Right ventricle myocardium superior (tissue), 1 donor: Measurements from ENCODE around the gene L3MBTL1. TPM values are rescaled to one million over a fixed set of nuclear protein-coding genes. Genes with fewer than 3 reads are reported as not detected.
"Not testable (repeated sequence)": the region's sequence is repeated elsewhere in the genome, so short reads cannot be mapped to it uniquely, and the experiment has no call there.

Experiments used
- ATAC-seq: fragments of 200-7000 bp; cut with Tn5 transposase; one replicate; pipeline ENCODE4 v1.9.1; 2020; ENCODE audit warnings: mild to moderate bottlenecking; ENCODE audit not compliant: poor library complexity
- DNase-seq: peaks from one replicate; pipeline ENCODE4 v3.0.0-alpha.2; 2020
- intact Hi-C: fragments of 100-400 bp; cut with DNase I; formaldehyde crosslinking; loops from one replicate; pipeline ENCODE4 v1.11.2; 2022
- total RNA-seq: library from RNA; stranded (reverse); fragmentation: NEBNext Ultra II Directional; extraction: Animal tissue kit (Norgen Biotek cat#: 25700); gene quantifications from one replicate; pipeline ENCODE4 v1.2.1, GENCODE V29; 2021
- donor health status: DM: no; HTN: yes; CAD: no; lungs with severe emphysema.

Gene L3MBTL1
- total RNA-seq, 1 donor from 2014 or later = 4.1 TPM

GRCh38 chr20:43492101-43492500 is 15.4 kb upstream of the L3MBTL1 start:
- DNase-seq (no peak), ATAC-seq (no peak)
- intact Hi-C loops = no loop called here

GRCh38 chr20:43495388-43495787 is 12.1 kb upstream of the L3MBTL1 start:
- ATAC-seq (no peak), DNase-seq (no peak)
- intact Hi-C loops = no loop called here

GRCh38 chr20:43502021-43502420 is 5.5 kb upstream of the L3MBTL1 start:
- DNase-seq, ATAC-seq, intact Hi-C loops: not testable (repeated sequence)

DNA sequence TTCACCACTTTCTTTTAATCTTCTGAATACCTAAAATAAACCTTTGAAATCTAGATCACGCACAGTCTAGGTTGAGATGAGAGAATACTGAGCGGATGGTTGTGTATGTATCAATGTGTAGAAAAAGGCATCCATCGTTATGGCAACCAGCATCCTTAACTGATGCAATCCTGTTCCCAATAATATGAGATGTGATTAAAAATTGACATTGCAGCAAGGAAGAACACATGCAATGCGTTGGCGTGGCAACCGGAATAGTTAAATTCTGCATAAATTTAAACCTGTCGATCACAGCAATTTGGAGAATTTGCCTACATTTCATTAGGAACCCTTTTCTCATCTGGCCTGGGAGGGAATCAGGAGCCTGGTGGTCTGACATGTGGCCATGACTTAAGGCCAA is 1.3 kb upstream of the L3MBTL1 start:
- intact Hi-C loops = no loop called here
- DNase-seq (no peak), ATAC-seq (no peak)

- intact Hi-C loops = no loop called here
- DNase-seq (no peak), ATAC-seq (no peak)
These were observed 609 bp downstream of the L3MBTL1 start for GRCh38 chr20:43508106-43508505.

DNA sequence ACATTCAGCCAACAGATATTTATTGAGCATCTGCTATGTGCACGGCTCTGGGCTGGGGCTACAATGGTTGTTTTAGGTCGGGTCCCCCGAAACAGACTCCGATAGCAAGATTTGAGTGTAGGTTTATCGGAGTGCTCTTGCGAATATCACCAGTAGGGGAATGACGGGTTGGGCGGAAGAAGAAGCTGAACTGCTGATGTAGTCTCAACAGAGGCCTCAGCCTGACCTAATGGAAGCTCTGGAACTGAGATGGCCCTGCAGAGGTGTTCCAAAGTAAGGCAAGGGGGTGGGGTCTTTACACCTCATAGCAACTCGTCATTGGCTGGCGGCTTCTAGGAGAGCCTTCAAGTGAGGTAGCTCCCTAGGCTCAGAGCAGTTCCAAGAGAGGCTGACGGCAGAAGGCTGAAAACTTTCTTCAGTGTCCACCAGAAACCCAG is 1.1 kb downstream of the L3MBTL1 start:
- DNase-seq (no peak), ATAC-seq (no peak)
- intact Hi-C loops = no loop called here

GRCh38 chr20:43511879-43512278 is 4.4 kb downstream of the L3MBTL1 start:
- intact Hi-C loops = no loop called here
- DNase-seq (no peak), ATAC-seq (no peak)

DNA sequence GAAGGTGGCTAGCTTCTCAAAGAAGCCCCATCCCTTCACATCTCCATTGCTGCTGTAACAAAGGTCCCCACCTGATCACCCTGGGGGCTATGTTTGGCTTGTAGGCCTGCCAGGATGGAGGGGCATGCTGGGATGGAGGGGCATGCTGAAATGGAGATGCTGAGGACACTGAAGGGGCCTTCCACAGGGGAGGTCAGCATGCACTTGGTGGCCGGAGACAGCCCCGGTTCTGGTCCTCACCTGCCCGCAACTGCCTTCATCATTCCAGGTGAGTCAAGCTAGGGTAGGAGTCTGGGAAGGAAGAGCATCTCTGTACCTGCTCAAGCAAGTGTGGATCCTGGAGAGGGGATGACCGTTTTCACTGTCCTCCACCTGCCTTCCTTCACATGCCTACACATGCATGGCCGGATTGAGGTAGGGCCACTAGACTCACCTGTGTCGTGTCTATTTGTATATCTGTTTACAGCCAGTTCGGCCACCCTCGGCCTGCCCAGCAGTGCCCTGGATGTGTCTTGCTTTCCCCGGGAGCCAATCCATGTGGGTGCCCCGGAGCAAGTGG is 6.0 kb downstream of the L3MBTL1 start:
- intact Hi-C loops = no loop called here
- DNase-seq (no peak), ATAC-seq (no peak)

GRCh38 chr20:43513931-43514647 is 6.6 kb downstream of the L3MBTL1 start:
- ATAC-seq (peak; percentile 94), DNase-seq (peak; percentile 97)
- intact Hi-C loops = no loop called here

DNA sequence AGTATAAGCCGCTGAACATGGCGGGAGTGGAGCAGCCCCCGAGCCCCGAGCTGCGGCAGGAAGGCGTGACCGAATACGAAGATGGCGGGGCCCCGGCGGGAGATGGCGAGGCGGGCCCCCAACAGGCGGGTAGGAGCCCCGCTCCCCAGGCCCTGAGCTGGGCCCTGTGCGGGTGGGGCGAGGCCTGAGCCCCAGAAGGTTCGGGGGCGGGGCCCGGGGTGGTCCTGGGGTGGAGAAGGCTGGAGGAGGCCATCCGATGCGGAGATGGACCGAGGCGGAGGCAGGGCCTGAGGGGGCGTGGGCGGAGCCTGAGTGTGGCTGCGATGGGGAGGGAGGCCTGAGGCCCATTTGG is 7.1 kb downstream of the L3MBTL1 start:
- ATAC-seq (peak; percentile 17), DNase-seq (no peak)
- intact Hi-C loops = no loop called here

GRCh38 chr20:43515628-43516027 is 8.1 kb downstream of the L3MBTL1 start:
- ATAC-seq (no peak), DNase-seq (no peak)
- intact Hi-C loops = no loop called here

DNA sequence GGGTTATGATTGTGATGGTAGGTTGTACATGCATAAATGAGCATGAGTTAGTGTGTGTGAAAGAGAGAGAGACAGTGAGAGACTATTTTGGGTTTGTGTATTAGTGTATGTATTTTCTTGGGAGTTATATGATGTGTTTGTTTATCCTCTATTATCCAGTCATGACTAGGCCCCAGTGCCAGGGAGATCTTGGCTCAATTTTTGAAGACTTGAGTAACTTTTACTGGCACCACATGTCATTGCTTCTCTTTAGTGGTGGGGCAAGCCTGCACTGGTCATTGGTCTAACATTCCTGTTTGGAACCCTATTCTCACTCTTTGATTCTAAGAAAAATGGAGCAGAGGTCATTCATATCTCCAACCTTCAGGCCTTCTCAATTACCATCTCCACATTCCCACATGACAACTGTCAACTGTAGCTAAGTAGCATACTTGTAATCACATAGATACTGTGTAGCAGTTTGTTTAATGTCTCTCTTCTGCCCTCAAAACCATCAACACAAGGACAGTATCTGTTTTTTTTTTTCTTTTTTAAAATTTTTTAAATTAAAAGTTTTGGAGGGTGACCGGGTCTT is 8.8 kb downstream of the L3MBTL1 start:
- no peak for DNase-seq
- intact Hi-C loops = no loop called here
- ATAC-seq = no peak

- DNase-seq (no peak), ATAC-seq (no peak)
- intact Hi-C loops = no loop called here
These were observed 12.7 kb downstream of the L3MBTL1 start for GRCh38 chr20:43520074-43520630.

GRCh38 chr20:43525021-43525420 is 17.5 kb downstream of the L3MBTL1 start:
- ATAC-seq (no peak), DNase-seq (no peak)
- intact Hi-C loops = no loop called here

DNA sequence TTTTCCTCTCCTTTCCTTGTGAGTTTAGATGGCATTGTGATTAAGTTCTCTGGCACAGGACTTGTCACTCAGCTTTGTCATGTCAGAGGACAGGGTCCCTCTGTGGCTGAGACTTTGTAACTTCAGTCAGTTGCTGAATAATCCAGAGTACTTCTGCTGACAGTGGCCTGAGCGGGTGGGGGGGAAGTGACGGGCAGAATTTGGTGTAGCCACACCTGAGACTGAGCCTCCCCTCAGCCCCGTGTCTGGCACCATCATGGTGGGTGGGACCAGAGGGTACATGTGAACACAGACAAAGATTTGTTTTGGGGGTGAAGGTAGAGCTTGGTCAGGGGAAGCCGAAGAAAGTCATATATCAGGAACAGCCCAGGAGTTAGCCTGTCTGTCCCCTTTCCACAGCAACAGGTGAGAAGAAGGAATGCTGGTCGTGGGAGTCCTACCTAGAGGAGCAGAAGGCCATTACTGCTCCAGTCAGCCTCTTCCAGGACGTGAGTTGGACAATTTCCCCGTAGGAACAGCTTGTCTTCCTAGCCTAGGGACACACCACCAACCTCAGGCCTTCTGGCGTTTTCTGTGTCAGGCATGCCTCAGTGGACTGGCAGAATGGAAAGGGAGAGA is 20.9 kb downstream of the L3MBTL1 start:
- DNase-seq = no peak
- no peak for ATAC-seq
- intact Hi-C loops = no loop called here

- ATAC-seq (no peak), DNase-seq (no peak)
- intact Hi-C loops = no loop called here
These were observed 21.6 kb downstream of the L3MBTL1 start for GRCh38 chr20:43529051-43529450.

- DNase-seq (no peak), ATAC-seq (peak; percentile 46)
- intact Hi-C loops = loop anchor here (10.0 kb wide), 1 partner anchor 565 kb away; no protein-coding TSS in a partner anchor
These were observed 22.1 kb downstream of the L3MBTL1 start for GRCh38 chr20:43529457-43530153.

GRCh38 chr20:43530321-43531090 is 23.0 kb downstream of the L3MBTL1 start:
- no peak for DNase-seq
- ATAC-seq = no peak
- intact Hi-C loops = loop anchor here (10.0 kb wide), 1 partner anchor 564 kb away; no protein-coding TSS in a partner anchor
